Measurements from ENCODE around the gene OGA. TPM values are rescaled to one million over a fixed set of nuclear protein-coding genes. Genes with fewer than 3 reads are reported as not detected.
A peak's percentile ranks its signal among the peaks of the same experiment; 100 is the strongest.

OGA gene
- total RNA-seq (100 to 1,000 TPM; 395 to 416 TPM), total RNA-seq (96.3 to 750 (median 382) reads per million in 172 experiments)
- 182 TPM for polyA plus RNA-seq (2013, experiment 1 of 2)
- 282 TPM for polyA plus RNA-seq (2013, experiment 2 of 2)

GRCh38 chr10:101818119-101818871 is at the start of gene OGA:
Gene OGA, minus strand, starts transcription at chr10:101818444. Its CDS starts 422 bp downstream, at chr10:101818022.
- Histone ChIP-seq H3K9me3 (ENCODE audit: control insufficient read depth in 1 of 2, insufficient read depth in 1 of 2, low read length in 2 of 2) (no peaks in the 10 kb centered on the region), H3K4me1 (ENCODE audit: insufficient read depth, low read length) (peaks cover 29% of the 10 kb centered on the region), H3K36me3 (ENCODE audit: insufficient read depth, low read length) (peaks cover 9% of the 10 kb centered on the region), H3K27ac (ENCODE audit: low read depth in 1 of 2, low read length in 2 of 2) (peak within 1 kb of the TSS; percentile 82 to 87), H3K27me3 (ENCODE audit: control insufficient read depth in 1 of 2, insufficient read depth in 2 of 2, low read length in 2 of 2) (no peaks in the 10 kb centered on the region), H3K4me3 (ENCODE audit: low read length) (peak within 1 kb of the TSS; percentile 97)
- Mint-ChIP-seq H3K4me1 (ENCODE audit: low read depth) (peaks cover 48% of the 10 kb centered on the region), H3K27ac (peak within 1 kb of the TSS; percentile 96), H3K4me3 (peak within 1 kb of the TSS; percentile 99), H3K27me3 (no peaks in the 10 kb centered on the region), H3K36me3 (ENCODE audit: low read depth) (peaks cover 48% of the 10 kb centered on the region), H3K9me3 (no peaks in the 10 kb centered on the region)
- ATAC-seq (ENCODE audit: poor library complexity) = peak; percentile 87
- intact Hi-C loops (cut with DNase I, micrococcal nuclease) = loop anchor here (1.0 to 10.0 kb wide), 8 partner anchors 12 to 927 kb away; partner anchors contain the start of genes NPM3 (in 2 of the 2), ARMH3 (in 1 of the 2), FBXW4 (in 1 of the 2) and NOLC1 (in 1 of the 2)
- CTCF ChIA-PET = interaction anchor here (0.9 to 1.8 kb wide), 8 partner anchors 10 to 191 kb away, joined by 3 to 21 read pairs (median 4); partner anchors contain the start of gene NPM3
- DNase-seq = peak; percentile 92 to 100 (median 98)
- TF ChIP-seq CTCF (IDR thresholded peaks at IDR 0.05) = no peak
- POLR2A ChIA-PET = interaction anchor here (0.6 to 11.5 kb wide), 29 partner anchors 10 to 896 kb away, joined by 3 to 223 read pairs (median 4); partner anchors contain the start of genes ACTR1A, ARL3, ARMH3 and DPCD

- intact Hi-C loops (cut with DNase I, micrococcal nuclease) = no loop called here
- no peak for ATAC-seq (ENCODE audit: poor library complexity)
- H3K4me3 ChIP-seq (ENCODE audit: low read length) = no peak overlapping the region
- no peak for TF ChIP-seq CTCF (IDR thresholded peaks at IDR 0.05)
- Mint-ChIP-seq H3K36me3 (ENCODE audit: low read depth) (peaks cover 43% of the 10 kb centered on the region), H3K9me3 (peaks cover 3% of the 10 kb centered on the region), H3K27me3 (no peaks in the 10 kb centered on the region), H3K27ac (no peak overlapping the region), H3K4me1 (ENCODE audit: low read depth) (no peaks in the 10 kb centered on the region), H3K4me3 (no peak overlapping the region)
- no peaks in the 10 kb centered on the region for H3K4me1 ChIP-seq (ENCODE audit: insufficient read depth, low read length)
- H3K27me3 ChIP-seq (ENCODE audit: control insufficient read depth in 1 of 2, insufficient read depth in 2 of 2, low read length in 2 of 2) = no peaks in the 10 kb centered on the region
- peaks cover 0 to 4% of the 10 kb centered on the region in 2 experiments for H3K9me3 ChIP-seq (ENCODE audit: control insufficient read depth in 1 of 2, insufficient read depth in 1 of 2, low read length in 2 of 2)
- H3K36me3 ChIP-seq (ENCODE audit: insufficient read depth, low read length) = peaks cover 4% of the 10 kb centered on the region
- no peak for DNase-seq
- no peak overlapping the region for H3K27ac ChIP-seq (ENCODE audit: low read depth in 1 of 2, low read length in 2 of 2)
- POLR2A ChIA-PET = no interaction called here
- CTCF ChIA-PET = no interaction called here
Observed at GRCh38 chr10:101867931-101868330, 49.7 kb upstream of the OGA start.

GRCh38 chr10:101859530-101859929 is 41.3 kb upstream of the OGA start:
- Histone ChIP-seq H3K27me3 (ENCODE audit: control insufficient read depth in 1 of 2, insufficient read depth in 2 of 2, low read length in 2 of 2) (no peaks in the 10 kb centered on the region), H3K36me3 (ENCODE audit: insufficient read depth, low read length) (no peaks in the 10 kb centered on the region), H3K27ac (ENCODE audit: low read depth in 1 of 2, low read length in 2 of 2) (no peak overlapping the region), H3K4me1 (ENCODE audit: insufficient read depth, low read length) (peaks cover 3% of the 10 kb centered on the region), H3K4me3 (ENCODE audit: low read length) (no peak overlapping the region), H3K9me3 (ENCODE audit: control insufficient read depth in 1 of 2, insufficient read depth in 1 of 2, low read length in 2 of 2) (peaks cover 0 to 4% of the 10 kb centered on the region in 2 experiments)
- Mint-ChIP-seq H3K27ac (no peak overlapping the region), H3K36me3 (ENCODE audit: low read depth) (peaks cover 66% of the 10 kb centered on the region), H3K4me3 (no peak overlapping the region), H3K4me1 (ENCODE audit: low read depth) (peaks cover 4% of the 10 kb centered on the region), H3K9me3 (peaks cover 5% of the 10 kb centered on the region), H3K27me3 (no peaks in the 10 kb centered on the region)
- ChIA-PET POLR2A (no interaction called here), CTCF (no interaction called here)
- intact Hi-C loops (cut with DNase I, micrococcal nuclease) = no loop called here
- ATAC-seq (ENCODE audit: poor library complexity) (no peak), DNase-seq (no peak)
- no peak for TF ChIP-seq CTCF (IDR thresholded peaks at IDR 0.05)

Measured in CD4-positive, alpha-beta T cell (primary cell).